Activated naive CD4-positive, alpha-beta T cell treated with anti-CD3 and anti-CD28 coated beads, Interleukin-2, amount 10 ng/mL, durations not matched to agents 7 days and 5 days (primary cell): Measurements from ENCODE around the gene MTAP.

Experiments used
- CTCF ChIA-PET: fragments of 350-600 bp; sonication (Branson Sonifier 250); formaldehyde crosslinking; loops from one replicate; lab custom pipeline; 2021; ENCODE audit warnings: antibody characterized with exemption; lab: Charles Lee
- DNase-seq: peaks from one replicate; pipeline ENCODE4 v3.0.0-alpha.2; 2020
- H3K27ac Mint-ChIP-seq: one replicate; pipeline ENCODE4 v1.8.0; 2021; ENCODE audit warnings: mild to moderate bottlenecking, moderate library complexity, mixed read lengths
- H3K27me3 Mint-ChIP-seq: one replicate; pipeline ENCODE4 v1.8.0; 2021; ENCODE audit warnings: mild to moderate bottlenecking, mixed read lengths
- H3K36me3 Mint-ChIP-seq: one replicate; pipeline ENCODE4 v1.8.0; 2021; ENCODE audit warnings: mixed read lengths
- H3K4me1 Mint-ChIP-seq: one replicate; pipeline ENCODE4 v1.8.0; 2021; ENCODE audit warnings: mixed read lengths
- H3K4me3 Mint-ChIP-seq: one replicate; pipeline ENCODE4 v1.8.0; 2021; ENCODE audit warnings: mild to moderate bottlenecking, moderate library complexity, mixed read lengths
- H3K9me3 Mint-ChIP-seq: one replicate; pipeline ENCODE4 v1.8.0; 2021; ENCODE audit warnings: mixed read lengths

The MTAP gene

DNA sequence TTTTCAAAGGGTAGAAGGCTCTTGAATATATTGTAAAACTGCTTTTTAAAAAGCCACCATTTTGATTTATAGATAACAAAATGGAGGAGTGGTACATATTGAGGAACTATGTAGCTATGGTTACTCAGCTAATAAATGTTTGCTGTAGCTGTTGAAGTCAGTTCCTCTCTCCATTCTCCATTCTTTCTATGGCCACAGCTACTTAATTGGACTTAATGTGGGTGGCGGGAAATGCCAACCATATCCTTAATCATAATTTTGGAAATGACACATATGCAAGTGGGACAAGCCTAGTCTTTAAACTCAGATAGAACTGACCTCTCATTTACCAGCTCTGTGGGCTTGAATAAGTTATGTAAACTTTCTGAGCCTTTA is 181.1 kb downstream of the MTAP start:
- CTCF ChIA-PET, result interaction anchor here (0.7 to 1.3 kb wide), 6 partner anchors 10 to 170 kb away, joined by 3 to 7 read pairs (median 4); partner anchors contain the start of genes CDKN2A and CDKN2B
- Mint-ChIP-seq H3K4me3 (no peak overlapping the region), H3K36me3 (peaks cover 17% of the 10 kb centered on the region), H3K9me3 (no peaks in the 10 kb centered on the region), H3K4me1 (peaks cover 11% of the 10 kb centered on the region), H3K27me3 (peaks cover 63% of the 10 kb centered on the region), H3K27ac (no peak overlapping the region)
- DNase-seq, result no peak

DNA sequence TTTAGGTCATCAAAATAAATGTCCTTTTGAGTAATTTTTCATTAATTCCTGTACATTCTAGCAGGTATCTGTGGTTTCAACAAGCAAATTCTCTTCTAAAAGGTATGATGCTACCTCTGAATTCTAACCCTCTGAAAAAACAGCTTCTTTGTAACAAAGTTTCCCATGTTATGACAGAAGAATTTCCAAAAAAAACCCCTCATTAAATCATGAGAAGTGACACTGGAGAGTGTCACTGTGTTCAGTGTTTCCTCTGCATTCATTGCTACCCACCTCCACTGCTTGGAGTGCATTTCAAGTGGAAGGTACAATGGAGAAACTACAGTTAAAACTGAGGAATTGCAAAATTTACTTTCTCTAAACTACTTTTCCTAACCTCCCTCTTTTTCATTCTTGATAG is 181.7 kb downstream of the MTAP start:
- peaks cover 58% of the 10 kb centered on the region for H3K27me3 Mint-ChIP-seq
- no peak overlapping the region for H3K27ac Mint-ChIP-seq
- H3K4me3 Mint-ChIP-seq, result no peak overlapping the region
- peaks cover 16% of the 10 kb centered on the region for H3K4me1 Mint-ChIP-seq
- DNase-seq, result no peak
- peaks cover 20% of the 10 kb centered on the region for H3K36me3 Mint-ChIP-seq
- CTCF ChIA-PET, result interaction anchor here (1.1 to 1.3 kb wide), 3 partner anchors 23 to 136 kb away, joined by 4 to 7 read pairs (median 4); partner anchors contain the start of gene CDKN2B
- H3K9me3 Mint-ChIP-seq, result no peaks in the 10 kb centered on the region

DNA sequence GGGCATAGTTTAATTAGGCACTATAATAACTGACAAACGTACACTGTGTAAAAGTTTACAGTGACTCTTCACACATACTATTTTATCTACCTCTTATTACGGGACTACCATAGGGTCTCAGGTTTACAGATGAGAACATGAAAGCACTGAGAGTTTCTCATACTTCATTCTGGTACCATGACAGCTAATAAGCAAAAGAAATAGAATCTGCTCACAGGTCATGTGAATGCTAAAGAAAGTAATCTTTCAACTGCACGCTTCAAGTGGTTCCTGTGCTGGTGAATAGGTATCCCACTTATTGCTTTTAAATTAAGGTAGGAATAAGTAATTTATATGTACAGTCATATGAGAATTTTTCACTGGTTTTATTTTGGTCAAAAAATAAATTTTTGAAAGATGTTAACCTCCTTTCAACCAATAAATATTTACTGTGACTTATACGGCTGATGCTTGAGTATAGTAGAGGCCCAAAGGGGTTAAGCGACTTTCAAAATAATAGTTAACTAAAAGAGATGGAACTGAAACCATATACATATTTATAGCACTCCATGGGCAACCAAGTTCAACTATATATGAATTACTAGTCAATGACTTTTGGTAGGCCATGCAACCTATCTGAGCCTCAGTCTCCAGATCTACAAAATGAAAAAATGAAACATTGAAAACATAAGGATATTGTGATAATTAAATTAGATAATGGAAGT is 183.7 kb downstream of the MTAP start:
- peaks cover 7% of the 10 kb centered on the region for H3K9me3 Mint-ChIP-seq
- peaks cover 60% of the 10 kb centered on the region for H3K27me3 Mint-ChIP-seq
- H3K27ac Mint-ChIP-seq, result no peak overlapping the region
- CTCF ChIA-PET, result interaction anchor here (1.0 kb wide), 2 partner anchors 23 kb away, joined by 4 to 5 read pairs; partner anchors contain the start of gene CDKN2B
- H3K4me1 Mint-ChIP-seq, result peaks cover 34% of the 10 kb centered on the region
- no peak overlapping the region for H3K4me3 Mint-ChIP-seq
- DNase-seq, result no peak
- H3K36me3 Mint-ChIP-seq, result peaks cover 34% of the 10 kb centered on the region
